Measurements from ENCODE around the gene PGM1.

DNA sequence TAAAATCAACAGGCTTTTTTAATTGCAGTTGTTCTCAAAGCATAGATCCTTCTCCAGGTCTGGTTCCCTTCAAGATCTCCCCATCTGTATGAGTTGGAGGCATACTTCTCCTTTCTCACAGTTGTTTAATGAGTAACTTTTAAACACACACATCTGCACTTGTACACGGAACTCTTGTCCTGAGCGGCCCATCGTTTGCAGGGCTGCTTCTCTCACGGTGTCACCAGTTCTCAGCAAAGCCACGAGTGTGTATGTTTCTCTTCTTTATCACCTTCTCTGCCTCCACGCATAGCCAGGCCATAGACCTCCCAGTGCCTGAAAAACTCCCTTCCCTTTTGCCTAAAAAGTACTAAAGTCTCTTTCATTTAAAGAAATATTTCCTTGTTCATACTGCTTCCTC, 111.9 kb downstream of the PGM1 start:
- TF ChIP-seq CTCF (IDR thresholded peaks at IDR 0.05) (no peak), MAX (IDR thresholded peaks at IDR 0.05; ENCODE audit: low read depth) (no peak)
